Stromal cell of bone marrow (primary cell): ENCODE measurements around the gene SHANK1.
"Not testable (repeated sequence)": the region's sequence is repeated elsewhere in the genome, so short reads cannot be mapped to it uniquely, and the experiment has no call there.

Source experiments
- DNase-seq: peaks from one replicate; pipeline ENCODE4 v3.0.0-alpha.2; 2012; ENCODE audit warnings: low read depth

SHANK1 gene

GRCh38 chr19:50719566-50719965 is at the start of gene SHANK1:
Gene SHANK1, minus strand, starts transcription at chr19:50719802. Its CDS starts 2,883 bp downstream, at chr19:50716919.
- DNase-seq: no peak

DNA sequence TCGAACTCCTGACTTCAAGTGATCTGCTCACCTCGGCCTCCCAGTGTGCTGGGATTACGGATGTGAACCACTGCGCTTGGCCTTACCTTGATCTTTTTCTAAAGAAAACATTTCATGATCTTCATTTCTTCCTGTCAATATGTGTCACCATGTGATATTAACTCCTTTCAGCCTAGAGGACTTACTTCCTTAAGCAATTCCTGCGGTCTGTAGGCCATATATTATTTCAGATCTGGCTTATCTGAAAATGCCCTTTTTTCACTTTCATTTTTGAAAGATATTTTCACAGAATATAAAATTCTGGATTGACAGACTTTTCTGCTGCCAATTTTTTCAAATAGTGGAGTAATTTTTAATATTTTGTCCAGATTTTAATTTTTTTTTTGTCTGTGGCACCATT is 48.7 kb upstream of the SHANK1 start:
- DNase-seq: no peak

DNA sequence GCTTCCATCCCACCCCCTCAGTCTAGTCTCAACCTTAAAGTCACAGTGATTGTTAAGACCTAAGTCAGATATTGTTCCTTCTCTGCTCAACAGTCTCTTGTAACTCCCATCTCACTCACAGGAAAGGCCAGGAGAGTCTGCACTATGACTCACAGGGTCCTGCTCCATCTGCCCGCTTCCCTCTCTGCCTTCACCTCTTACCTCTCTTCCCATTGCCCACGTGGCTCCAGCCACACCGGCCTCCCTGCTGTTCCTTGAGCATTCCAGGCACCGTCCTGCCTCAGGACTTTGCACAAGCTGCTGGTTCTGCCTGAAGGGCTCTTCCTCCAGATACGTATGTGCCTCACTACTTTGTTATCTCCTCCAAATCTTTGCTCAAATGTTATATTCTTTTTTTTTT is 47.7 kb upstream of the SHANK1 start:
- DNase-seq: not testable (repeated sequence)

GRCh38 chr19:50766746-50767145 is 47.1 kb upstream of the SHANK1 start:
- not testable (repeated sequence) for DNase-seq

- DNase-seq: no peak
Measured at GRCh38 chr19:50764409-50764808, 44.8 kb upstream of the SHANK1 start.

DNA sequence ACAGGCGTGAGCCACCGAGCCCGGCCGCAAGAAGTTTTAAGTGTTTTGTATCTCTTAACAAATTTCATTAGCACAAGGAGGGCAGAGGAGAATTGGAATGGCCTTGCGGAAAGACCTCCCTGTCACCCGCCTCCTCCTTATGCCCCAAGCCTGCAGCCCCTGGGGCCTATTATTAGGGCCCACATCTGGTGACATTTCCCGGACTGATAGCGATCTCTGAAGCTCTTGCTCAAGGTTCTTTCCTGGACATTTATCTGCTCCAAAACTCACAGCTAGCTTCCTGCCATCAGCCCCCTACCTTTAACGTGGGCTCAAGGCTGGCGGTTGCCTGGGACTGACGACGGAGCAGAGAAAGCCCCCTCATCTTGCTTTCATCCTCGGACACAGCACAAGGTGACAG is 43.9 kb upstream of the SHANK1 start:
- DNase-seq: not testable (repeated sequence)

DNA sequence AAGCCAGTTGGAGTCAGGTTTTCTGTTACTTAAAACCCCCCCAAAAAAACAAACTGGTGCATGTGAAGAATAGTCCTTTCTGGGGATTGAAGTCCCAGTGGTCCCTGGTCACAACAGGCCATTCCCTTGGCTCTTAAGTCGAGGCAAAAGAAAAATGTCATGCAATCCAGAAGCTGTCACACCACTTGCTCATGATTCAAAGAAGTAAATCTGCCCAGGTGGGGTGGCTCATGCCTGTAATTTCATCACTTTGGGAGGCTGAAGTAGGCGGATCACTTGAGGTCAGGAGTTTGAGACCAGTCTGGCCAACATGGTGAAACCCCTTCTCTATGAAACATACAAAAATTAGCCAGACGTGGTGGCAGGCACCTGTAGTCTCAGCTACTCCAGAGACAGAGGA is 41.9 kb upstream of the SHANK1 start:
- not testable (repeated sequence) for DNase-seq

DNA sequence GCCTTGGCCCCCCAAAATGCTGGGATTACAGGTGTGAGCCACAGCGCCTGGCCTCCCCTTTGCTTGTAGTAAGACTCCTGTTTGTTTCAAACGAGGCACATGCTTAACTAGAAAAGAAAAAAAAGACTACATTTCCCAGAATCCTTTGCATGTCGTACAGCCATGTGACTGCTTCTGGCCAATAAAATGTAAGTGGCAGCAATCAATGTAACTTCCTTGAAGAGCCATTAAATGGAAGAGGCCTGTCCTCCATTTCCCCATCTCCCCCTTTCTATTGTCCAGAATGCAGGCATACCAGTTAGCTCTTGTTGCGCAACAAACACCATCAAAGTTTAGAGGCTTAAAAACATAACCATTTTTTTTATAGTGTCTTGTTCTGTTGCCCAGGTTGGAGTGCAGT is 40.3 kb upstream of the SHANK1 start:
- no peak for DNase-seq

GRCh38 chr19:50759076-50759475 is 39.5 kb upstream of the SHANK1 start:
- not testable (repeated sequence) for DNase-seq

DNA sequence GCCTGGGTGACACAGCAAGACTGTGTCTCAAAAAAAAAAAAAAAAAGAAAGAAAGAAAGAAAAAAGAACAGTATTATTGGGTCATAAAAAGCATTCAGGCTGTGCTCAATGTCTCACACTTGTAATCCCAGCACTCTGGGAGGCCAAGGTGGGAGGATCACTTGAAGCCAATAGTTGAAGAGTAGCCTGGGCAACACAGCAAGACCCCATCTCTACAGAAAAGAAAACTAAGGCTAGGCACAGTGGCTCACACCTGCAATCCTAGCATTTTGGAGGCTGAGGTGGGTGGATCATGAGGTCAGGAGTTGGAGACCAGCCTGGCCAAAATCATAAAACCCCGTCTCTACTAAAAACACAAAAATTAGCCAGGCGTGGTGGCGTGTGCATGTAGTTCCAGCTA is 38.0 kb upstream of the SHANK1 start:
- DNase-seq: not testable (repeated sequence)

DNA sequence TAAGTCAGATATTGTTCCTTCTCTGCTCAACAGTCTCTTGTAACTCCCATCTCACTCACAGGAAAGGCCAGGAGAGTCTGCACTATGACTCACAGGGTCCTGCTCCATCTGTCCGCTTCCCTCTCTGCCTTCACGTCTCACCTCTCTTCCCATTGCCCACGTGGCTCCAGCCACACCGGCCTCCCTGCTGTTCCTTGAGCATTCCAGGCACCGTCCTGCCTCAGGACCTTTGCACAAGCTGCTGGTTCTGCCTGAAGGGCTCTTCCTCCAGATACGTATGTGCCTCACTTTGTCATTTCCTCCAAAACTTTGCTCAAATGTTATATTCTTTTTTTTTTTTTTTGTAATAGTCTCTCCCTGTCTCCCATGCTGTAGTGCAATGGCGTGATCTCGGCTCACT is 36.6 kb upstream of the SHANK1 start:
- DNase-seq: not testable (repeated sequence)

GRCh38 chr19:50753879-50754278 is 34.3 kb upstream of the SHANK1 start:
- DNase-seq: no peak

- DNase-seq: no peak
Measured at GRCh38 chr19:50750010-50750409, 30.4 kb upstream of the SHANK1 start.

DNA sequence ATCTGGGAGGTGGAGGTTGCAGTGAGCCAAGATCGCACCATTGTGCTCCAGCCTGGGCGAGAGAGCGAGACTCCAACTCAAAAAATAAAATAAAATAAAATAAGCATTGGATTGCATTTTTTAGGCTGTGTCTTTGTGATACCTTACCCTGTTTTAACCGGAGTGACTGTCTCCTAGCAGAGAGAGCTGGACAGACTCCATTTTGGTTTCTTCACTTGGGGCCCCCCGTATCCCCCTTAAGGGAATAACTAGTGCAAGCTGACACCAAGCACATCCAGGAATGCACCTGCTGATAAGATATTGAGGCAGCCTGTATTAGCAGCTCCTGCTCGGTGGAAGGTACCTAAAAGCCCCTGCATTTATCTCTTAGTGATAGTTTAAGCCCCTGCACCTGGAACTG is 29.9 kb upstream of the SHANK1 start:
- no peak for DNase-seq

DNA sequence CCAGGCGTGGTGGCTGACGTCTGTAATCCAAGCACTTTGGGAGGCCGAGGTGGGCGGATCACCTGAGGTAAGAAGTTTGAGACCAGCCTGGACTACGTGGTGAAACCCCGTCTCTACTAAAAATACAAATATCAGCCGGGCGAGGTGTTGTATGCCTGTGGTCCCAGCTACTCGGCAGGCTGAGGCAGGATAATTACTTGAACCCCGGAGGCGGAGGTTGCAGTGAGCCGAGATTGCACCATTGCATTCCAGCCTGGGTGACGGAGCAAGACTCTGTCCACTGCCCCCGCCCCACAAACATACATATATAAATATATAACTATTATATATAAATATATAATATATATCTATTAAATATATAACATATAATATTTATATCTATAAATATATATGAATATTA is 27.5 kb upstream of the SHANK1 start:
- not testable (repeated sequence) for DNase-seq

GRCh38 chr19:50745221-50745620 is 25.6 kb upstream of the SHANK1 start:
- DNase-seq: no peak

- DNase-seq: no peak
Measured at GRCh38 chr19:50743537-50743936, 23.9 kb upstream of the SHANK1 start.

DNA sequence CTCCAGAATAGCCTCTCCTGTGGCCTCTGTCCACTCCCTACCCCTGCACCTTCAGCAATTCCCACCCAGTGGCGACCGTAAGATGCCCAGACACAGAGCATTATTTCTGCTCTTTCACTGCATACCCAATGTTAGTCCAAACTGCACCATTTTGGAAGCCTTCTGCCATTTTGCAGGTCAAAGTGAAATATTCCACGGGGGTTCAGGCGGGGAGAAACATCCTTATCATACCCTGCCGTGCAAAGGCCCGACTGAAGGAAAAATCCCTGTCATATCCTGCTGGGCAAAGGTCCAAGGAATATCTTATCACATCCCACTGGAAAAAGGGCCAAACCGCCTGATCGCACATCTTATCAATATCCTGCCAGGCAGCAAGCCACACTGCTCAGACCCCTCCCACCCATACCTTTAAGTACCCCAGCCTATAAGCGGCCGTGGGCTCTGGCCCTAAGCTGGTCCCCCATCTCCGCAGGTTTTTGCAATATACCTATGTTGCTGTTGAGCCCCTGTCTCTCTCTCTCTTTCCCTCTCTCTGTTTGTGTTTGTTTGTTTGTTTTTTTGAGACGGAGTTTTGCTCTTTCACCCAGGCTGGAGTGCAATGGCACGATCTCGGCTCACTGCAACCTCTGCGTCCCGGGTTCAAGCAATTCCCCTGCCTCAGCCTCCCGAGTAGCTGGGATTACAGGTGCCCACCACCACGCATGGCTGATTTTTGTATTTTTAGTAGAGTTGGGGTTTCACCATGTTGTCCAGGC is 21.8 kb upstream of the SHANK1 start:
- no peak for DNase-seq

DNA sequence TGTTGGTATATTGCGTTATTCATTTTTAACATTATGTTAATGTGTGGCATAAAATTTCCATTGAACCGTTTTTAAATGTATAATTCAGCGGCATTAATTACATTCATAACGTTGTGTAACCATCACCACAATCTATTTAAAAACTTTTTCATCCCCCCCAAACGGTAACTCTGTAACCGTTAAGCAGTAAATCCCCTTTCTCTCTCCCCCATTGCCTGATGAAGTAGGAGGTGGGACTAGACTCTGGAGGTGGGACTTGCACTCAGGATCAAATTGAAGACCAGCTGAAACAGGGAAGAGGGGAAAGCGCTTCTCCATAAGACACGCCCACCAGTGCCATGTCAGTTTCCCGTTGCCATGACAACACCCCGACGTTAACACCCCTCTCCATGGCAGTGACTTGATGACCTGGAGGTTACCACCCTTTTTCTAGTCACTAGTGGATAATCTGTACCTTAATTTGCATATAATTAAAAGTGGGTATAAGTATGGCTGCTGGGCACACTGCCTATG is 20.4 kb upstream of the SHANK1 start:
- DNase-seq: no peak

- no peak for DNase-seq
Measured at GRCh38 chr19:50739132-50739913, 19.7 kb upstream of the SHANK1 start.

- DNase-seq: no peak
Measured at GRCh38 chr19:50736338-50736737, 16.7 kb upstream of the SHANK1 start.

DNA sequence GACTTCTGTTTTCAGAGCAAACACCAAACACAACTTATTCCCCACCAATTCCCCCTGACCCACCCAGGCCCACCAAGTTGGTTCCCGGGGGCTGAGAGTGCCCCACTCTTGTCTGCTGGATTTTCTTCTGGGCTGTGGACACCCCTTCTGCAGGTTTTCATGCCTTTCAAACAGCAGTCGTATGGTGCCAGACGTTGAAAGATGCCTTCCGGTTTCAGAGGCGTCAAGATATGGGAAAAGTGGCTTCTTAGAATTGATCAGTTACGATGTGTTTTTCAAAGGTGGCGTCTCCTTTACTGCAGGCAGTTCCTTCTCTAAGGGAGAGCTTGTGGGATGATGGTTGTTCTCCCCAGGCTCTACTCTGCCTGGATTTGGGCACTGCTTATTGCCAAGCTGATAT is 16.3 kb upstream of the SHANK1 start:
- DNase-seq: no peak

- DNase-seq: no peak
Measured at GRCh38 chr19:50729894-50730293, 10.3 kb upstream of the SHANK1 start.
